MM.1S (cell line): ENCODE measurements around the gene DGKI.

Source experiments
- CTCF ChIP-seq: fragments of 300-600 bp; sonication (generic); IDR thresholded peaks from 2 replicates; pipeline ENCODE4 v1.5.1; 2016; ENCODE audit warnings: antibody characterized with exemption, low read length, mixed read lengths
- EZH2 ChIP-seq: fragments of 300-600 bp; sonication (generic); optimal IDR thresholded peaks from 2 replicates; pipeline ENCODE3; 2017; ENCODE audit warnings: low read depth, mild to moderate bottlenecking, antibody characterized with exemption, low read length, mixed read lengths
- EZH2phosphoT487 ChIP-seq: fragments of 300-600 bp; sonication (generic); IDR thresholded peaks from 2 replicates; pipeline ENCODE4 v1.6.1; 2018; ENCODE audit warnings: antibody characterized with exemption, low read length

GRCh38 chr7:137471128-137471527 is 375.6 kb downstream of the DGKI start:
- TF ChIP-seq CTCF = no peak
- TF ChIP-seq EZH2 = no peak
- TF ChIP-seq EZH2phosphoT487 = no peak
